HG03460 (cell line): Measurements from ENCODE around the gene ABHD5.

Experiments used
- ATAC-seq: cut with Tn5 transposase; IDR thresholded peaks from one replicate; pipeline ENCODE4 v1.9.1; 2021; ENCODE audit not compliant: unreplicated experiment

ABHD5 gene

DNA sequence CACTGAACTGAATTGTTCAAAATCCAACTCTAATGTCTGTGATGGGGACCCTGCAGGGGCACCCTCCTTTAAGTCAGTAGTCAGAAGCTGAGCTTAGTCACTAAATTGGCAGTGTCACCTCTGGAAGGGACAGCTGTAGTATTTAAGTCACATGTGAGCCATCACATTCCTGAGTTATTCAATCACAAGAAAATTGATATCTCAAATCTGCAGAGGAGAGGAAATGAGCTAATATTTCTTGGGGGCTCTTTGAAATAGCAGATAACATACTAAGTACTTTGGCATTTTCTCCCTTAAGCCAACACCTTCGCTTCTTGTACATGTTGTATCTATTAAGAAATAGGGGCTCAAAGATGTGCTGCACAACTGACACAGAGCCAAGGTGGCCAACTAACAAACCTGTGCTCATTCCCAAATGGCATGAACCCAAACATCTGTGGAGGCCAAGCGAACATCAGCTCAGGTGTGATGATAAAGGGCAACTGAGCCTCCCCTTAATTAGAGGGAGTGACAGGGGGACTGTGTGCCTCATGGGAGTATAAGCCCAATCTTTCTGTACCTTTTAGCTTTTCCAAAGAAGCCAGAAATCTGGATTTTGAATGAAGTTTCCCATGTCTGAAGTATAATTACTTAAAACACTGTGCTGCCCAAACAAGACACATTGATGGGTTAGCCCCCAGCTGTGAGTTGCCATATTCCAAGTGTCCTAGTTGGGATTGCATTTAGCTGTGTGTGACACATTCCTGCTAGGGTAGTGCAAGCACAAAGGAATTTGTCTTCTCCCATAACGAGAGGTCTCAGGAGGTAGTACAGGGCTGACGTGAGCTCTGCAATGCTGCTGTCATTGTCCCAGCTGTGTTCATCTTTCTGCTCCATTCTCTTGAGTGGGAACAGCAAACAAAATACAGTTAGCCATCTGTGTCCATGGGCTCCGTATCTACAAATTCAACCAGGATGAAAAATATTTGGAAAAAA lies 63.3 kb downstream of the ABHD5 start:
- no peak for ATAC-seq

DNA sequence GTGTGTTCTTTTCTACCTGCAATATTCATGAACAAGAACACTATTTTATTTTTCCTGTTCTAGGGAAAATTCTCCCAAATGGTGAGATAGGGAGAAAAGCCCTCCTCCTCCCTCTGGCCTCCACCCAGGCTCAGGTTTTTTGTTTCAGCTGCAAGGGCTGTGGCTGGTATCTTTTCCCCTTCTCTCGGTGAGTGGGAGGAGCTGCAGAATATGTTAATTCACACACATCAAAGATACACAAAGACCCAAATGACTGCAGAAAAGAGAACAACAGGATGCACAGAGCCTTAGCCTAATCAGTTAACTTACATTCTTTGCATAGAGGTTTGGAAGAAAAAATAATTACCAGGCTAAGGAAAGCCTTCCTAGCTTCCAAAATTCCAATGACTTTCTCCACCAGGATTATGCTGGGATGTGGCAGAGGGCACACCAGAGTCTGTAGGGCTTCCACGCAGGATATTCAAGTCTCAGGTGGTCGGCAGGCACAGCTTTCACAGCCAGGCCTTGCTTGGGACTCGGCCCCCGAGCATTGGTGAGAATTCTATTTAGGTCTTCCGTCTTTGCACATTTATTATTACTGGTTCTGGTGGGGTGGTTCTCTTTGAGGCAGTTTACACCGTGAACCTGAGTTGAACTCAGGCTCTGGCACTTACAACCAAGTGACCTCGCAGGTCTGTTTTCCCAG lies 64.9 kb downstream of the ABHD5 start:
- no peak for ATAC-seq

DNA sequence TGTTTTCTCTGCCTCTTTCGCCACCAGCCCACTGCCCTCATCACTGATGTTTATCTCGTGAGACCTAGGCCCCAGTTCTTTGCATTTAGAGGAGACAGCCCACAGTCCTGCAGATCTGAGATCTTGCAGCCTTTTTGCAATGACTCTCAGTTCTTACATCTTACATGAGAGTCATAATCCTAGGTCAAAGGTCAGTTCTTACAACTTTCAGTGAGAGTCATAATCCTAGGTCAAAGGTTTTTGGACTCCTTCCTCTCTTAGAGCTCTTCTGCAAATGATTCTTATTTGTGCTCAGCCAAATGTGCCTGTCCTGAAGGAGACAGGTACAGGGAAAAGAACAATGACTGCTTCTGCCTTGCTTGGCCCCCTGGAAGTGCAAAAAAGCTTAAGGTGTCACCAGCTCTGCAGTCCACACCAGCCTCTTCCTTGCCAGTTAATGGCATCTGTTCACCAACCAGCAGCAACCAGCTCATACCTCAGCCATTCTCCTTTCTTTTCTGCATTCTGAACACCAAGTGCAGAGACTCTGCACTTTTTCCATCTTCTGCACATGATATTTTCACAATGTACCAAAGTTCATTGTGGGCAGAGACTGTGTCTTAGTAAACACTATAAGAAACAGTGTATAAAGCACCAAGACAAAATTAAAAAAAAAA lies 67.1 kb downstream of the ABHD5 start:
- no peak for ATAC-seq

DNA sequence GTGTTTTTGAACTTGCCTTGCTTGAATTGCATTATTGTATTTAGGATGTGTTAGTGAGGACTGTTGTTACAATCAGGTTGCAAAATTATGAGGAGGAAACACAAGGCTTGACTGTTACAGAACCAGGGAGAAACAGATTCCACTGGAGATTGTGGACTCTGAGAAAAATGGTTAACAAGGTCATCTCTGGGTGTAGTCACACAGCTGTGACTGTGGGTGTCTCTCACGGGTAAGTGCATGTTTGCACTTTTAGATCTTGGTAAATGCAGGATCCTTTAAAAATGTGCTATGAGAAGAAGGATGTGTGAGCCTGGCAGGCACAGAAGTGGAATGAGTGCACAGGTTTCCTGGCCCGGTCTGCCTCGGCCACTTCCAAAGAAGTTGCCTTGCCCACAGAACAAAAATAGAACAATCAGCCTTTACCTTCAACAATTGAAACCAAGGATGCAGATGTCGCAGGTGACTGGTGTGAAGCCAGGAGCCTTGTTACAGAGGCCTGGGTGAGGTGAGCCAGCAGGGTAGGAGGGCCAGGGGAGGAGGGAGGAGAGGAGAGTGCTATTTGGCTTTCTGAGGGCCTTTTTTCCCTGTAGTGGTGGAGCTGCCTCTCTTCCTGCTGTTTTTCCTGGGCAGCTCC lies 68.0 kb downstream of the ABHD5 start:
- no peak for ATAC-seq

DNA sequence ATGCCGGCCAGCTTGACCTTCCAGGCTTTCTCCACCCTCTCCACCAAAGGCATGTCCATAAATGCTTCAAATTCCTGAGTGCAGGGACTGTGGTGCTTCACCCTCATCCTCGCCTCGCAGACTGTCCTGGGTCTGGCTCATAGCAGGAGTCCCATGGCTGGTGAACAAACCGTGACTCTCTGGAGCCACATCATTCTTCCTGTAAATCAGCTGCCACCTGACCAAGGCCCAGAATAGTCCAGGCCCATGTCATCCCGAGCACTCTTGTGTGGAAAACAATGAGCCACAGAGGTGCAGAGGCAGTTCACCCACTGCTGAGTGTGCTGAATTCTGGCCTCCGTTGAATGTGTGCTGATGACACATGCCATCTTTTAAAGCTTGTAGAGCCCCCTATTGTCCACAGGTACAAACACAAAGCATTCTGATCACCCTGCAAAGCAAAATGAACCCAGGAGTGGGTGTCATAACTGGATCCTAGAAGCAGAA lies 68.6 kb downstream of the ABHD5 start:
- ATAC-seq = no peak

DNA sequence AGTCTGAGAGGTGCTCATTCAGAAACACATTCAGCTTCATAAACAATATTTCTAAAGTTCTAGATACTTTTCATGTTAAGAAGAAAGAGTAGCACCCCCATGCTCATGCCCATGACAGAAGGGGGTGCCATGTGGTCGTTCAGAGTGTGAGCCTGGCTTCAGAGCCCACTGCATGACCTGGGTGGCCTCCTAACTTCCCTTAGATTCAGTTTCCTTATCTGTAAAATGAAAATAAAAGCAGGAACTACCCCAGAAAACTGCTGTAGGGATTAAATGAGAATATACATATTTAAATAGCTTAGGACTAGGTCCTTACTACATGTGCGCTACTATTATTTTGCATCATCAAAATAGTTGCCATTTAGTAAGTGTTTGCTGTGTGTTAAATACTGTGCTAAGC lies 69.2 kb downstream of the ABHD5 start:
- ATAC-seq = no peak

DNA sequence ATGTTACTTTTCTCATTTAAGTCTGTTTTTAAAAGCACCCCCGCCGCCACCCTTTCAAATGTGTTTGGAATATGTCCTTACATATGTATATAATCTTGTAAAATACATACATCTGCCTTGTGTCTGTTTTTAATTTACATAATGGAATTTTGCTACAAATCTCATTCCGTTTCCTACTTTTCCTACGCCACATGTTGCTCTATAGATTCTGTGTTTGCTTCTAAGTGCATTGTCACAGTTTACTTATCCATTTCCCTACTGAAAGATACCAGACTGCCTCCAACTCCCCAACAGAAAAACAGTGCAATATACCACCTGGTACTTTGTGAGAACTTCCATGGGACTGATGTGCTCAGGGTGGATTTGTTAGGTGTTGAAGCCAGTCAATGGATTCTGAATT lies 70.2 kb downstream of the ABHD5 start:
- ATAC-seq = no peak

DNA sequence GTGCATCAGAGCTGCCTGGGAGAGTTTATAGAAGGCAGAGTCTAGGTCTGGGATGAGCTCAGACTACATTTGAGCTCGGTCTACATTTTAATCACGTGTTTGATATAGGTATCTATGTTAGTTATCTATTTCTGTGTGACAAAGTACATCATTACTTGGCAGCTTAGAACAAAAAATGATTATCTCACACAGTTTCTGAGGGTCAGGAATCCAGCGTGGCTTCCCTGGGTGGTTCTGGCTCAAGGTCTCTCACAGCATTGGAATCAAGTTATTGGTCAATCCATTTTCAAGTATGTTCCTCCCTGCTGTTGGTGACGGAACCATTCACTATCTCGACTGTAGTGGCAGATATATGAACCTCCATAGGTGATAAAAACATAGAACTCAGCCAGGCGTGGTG lies 71.7 kb downstream of the ABHD5 start:
- no peak for ATAC-seq

DNA sequence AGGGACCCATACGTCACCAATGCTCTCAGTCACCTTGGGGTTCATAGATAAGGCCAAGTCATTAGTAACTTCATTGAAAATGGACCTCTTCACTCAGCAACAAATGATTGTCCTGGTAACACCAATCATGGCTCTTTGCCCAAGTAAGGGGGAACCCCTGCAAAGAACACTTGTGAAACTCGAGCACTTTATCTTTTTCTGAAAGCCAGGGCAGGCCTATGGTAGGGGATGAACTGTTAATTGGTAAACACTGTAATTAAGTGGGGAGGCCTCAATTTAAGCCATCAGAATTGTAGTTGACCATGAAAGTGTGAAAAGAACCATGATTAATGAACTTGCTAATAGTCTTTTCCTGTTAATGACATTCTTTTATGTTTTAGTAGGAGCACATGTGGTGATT lies 73.3 kb downstream of the ABHD5 start:
- ATAC-seq = no peak

DNA sequence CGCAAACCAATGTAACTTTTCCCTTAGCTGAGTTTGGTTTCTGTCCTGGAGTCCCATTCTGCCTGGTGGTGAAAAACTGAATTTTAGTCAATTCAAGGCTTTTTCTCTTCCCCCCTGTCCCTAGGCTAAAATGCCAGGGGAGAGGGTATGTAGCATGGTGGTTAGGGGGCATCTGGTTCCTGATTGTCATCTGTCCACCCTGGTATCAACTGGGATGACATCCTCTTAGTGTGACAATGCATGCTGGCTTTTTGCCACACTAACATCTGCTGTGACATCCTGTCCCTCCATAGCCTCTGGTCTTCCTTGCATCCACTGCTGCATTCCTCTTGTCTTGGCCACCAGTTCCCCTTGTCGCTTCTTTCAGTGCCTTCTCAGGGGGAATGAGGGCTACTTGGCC lies 73.7 kb downstream of the ABHD5 start:
- ATAC-seq = no peak

DNA sequence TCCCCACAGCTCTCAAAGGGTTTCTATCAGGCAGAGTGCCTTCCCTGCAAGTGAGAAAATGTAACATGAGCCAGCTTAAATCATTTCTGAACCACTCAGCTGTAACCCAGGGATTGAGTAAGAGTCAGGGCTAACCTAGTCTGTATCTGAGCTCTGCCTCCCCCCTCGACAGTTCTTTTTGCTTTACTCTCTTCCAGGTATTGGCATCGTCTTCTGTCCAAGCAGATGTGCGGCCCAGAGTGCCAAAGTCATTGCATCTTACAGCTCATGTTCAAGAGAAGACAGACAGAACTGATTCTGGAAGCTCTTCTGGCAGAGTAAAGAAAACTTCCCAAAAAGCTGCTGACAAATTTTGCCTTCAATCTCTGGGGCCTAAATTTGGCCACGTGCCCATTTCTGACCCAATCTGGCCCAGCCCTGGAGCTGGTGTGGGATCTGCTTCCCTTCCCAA lies 74.8 kb downstream of the ABHD5 start:
- ATAC-seq = no peak

DNA sequence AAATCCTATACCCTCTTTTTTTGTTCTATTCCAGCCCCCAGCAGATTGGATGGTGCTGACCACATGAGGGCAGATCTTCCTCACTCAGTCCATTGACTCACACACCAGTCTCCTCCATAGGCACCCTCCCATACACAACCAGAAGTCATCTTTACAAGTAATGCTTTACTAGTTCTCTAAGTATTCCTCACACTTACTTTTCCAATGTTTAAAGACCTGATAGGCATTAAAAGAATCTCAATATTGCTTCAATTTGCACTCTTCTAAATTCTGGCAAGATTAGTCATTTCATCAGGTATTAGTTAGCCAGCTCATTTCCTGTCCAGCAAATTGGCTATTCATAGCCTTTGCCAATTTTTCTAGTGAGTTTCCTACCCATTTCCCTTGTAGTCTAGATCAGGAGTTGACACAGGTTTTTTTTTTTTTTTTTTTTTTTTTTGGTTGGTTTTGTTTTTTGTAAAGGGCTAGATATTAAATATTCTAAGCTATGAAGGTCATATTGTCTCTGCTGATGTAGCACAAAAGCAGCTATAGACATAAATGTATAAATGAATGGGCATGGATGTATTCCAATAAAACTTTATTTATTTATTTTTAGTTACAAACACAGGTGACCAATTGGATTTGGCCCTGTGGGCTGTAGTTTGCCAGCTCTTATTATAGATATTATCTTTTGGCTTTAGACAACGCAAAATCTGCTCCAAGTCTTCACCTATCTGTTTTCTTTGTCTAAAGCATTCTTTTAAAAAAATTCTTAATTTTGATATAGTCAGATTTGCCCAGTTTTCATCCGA lies 76.1 kb downstream of the ABHD5 start:
- no peak for ATAC-seq

DNA sequence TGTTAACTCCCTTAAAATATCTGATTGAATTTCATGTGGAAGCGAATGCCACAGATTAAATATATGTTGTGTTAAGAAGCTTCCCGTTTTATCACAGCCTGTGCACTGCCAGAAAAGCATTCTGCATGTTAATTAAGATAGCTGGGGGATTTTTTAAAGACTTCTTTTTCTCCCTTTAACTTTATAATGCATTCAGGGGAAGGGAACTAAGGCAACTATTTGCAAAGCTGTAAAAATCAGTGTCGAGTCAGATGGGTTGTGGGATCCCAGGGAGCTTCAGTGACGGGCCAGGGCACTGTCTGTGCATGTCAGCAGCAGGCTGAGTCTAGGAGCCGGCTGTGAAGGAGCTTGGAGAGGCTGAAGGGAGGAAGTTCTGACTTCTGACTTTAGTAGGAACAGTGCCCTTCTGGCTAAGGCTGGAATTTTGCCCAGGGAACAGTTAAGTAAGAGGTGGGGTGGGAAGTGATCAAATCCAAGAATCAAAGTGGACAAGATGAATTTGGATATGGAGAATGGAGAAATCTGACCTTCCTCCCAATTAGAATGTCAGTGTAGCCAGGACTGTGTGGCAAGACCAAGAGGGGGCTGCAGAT lies 77.7 kb downstream of the ABHD5 start:
- ATAC-seq = no peak

DNA sequence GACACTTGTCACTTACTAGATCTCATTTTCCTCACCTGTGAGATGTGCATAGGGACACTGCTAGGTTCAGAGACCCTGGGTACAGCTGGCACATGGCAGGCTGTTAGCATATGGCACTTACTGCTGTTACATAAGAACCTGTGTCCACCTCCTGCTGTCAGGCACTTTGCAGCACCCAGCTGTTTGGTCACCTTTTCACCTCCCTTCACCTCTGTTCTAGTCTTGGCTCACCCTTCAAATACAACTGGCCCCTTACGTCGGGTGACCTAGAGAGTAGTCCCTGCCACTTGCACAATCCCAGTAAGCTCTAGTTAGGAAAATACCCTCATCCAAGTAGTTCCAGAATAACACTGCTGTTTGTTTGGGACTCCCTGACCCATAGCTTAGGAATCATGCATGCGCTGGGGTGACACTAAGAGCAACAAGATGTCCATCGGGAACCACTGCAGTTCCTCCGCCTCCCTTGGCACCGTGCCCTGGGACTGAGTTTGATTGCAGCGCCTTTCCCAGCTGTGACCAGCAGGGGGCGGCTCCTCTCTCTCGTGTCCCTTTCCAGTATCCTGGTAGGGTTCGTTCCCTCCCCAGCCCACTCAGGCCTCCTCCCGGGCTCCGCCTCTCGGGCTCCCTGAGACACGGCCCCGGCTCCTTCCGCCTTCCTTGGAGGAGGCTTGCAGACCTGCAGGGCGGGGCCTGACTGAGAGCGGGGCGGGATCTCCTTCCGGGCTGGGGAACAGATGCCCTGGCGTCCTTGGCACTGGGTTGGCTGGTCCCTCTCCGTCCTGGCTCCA lies 78.6 kb downstream of the ABHD5 start:
- ATAC-seq = no peak

DNA sequence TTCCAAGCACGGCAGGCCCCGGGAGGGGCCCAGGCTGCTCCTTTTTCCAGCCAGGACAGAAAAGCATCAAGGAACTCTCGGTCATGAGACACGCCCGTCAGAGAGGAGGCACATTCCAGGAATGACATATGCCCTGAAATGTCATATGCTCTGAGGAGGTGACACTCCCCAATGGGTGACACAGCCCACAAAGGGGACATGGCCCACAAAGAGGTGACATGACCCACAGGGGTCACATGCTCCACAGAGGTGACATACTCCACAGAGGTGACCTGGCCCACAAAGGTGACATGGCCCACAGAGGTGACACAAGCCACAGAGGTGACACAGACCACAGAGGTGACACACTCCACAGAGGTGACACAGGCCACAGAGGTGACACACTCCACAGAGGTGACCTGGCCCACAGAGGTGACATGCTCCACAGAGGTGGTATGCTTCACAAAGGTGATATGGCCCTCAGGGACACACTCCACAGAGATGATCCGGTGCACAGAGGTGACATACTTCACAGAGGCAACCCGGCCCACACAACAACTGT lies 79.2 kb downstream of the ABHD5 start:
- ATAC-seq = no peak

DNA sequence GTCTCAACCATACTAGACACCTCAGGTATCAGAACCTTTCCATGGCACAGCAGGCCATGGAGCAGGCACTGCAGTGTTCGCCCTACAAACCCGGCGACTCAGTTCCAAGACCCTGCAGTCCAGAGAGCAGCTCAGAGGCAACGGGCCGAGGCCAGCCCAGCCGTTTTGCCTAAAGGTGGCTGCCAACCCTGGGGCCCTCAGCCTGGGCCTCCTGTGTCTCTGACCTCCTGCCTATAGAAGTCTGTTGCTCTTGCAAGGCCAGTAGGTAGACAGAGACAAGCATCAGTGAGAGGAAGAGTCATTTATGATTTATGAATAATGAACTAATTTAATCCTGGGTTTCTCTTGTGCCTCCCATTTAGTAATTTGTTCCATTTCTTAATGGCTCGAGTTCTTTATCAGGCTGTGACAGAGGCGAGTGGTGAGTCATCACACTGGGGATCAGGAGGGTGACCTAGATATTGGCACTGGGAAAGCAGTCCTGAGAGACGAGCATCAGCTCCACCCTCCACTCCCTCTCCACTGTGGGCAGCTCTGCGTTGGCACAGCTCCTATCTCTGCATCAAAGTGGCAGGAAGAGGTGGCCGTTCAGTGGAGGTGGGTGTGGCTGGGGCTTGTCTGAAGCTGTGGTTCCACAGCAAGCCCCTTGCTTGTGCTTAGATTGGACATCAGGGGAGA lies 79.8 kb downstream of the ABHD5 start:
- ATAC-seq = no peak

DNA sequence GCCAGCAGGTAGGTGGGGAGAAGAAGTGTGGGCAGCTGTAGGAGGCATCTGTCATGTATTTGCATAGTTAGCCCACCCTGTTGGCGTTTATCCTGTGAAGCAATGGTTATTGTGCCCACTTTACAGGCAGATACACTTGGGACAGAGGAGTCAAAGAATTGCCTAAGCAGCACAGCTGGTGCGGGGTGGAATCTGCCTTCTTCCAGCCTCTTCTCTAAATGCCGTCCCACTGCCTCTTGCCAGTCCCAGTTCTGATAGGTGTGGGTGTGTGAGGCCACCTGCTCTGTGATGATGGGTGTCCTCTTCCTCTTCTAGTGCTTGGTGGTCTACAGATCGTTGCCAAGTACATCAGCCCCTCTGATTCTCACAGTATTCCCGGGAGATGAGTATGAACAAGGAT lies 80.9 kb downstream of the ABHD5 start:
- ATAC-seq = no peak
